H1 (cell line): ENCODE data around the gene ZNF561. TPM values are rescaled to one million over a fixed set of nuclear protein-coding genes. Genes with fewer than 3 reads are reported as not detected.

Source experiments
- CTCF ChIA-PET: fragments of 300-600 bp; sonication (Branson Sonifier 250); formaldehyde crosslinking; loops from one replicate; lab custom pipeline; 2021; ENCODE audit not compliant: partially characterized antibody; lab: Charles Lee
- POLR2A ChIA-PET: fragments of 300-600 bp; sonication (Branson Sonifier 250); formaldehyde crosslinking; loops from one replicate; lab custom pipeline; 2021; ENCODE audit warnings: inconsistent platforms; ENCODE audit not compliant: partially characterized antibody; lab: Charles Lee
- DNase-seq, 2 experiments: peaks; one replicate each; pipeline versions ENCODE4 v3.0.0 to v3.0.0-alpha.2; 2010 to 2022; ENCODE audit warnings: low spot score in 2 of 2, low read depth in 1 of 2, mixed read lengths in 1 of 2
- FAIRE-seq: peaks from 2 replicates; lab custom pipeline; 2011; peaks lifted over from hg19 to GRCh38; lab: Jason Lieb, UNC
- H2AFZ ChIP-seq: 2 replicates; pipeline ENCODE4 v1.8.1; 2012; ENCODE audit warnings: low read length, inconsistent platforms
- H2AK5ac ChIP-seq: 2 replicates; pipeline ENCODE4 v1.6.1; 2013; ENCODE audit warnings: low read depth, low read length
- H2BK120ac ChIP-seq: replicated peaks from 2 replicates; pipeline ENCODE3; 2013; ENCODE audit warnings: low read depth, low read length, inconsistent platforms
- H2BK12ac ChIP-seq: 2 replicates; pipeline ENCODE4 v1.6.1; 2013; ENCODE audit warnings: low read depth, low read length
- H2BK15ac ChIP-seq: 2 replicates; pipeline ENCODE4 v1.6.1; 2013; ENCODE audit warnings: low read length
- H2BK20ac ChIP-seq: 2 replicates; pipeline ENCODE4 v1.6.1; 2013; ENCODE audit warnings: low read length
- H2BK5ac ChIP-seq: 2 replicates; pipeline ENCODE4 v1.6.1; 2013; ENCODE audit warnings: low read depth, low read length
- H3K14ac ChIP-seq: 2 replicates; pipeline ENCODE4 v1.6.1; 2013; ENCODE audit warnings: inconsistent platforms; ENCODE audit not compliant: insufficient read length
- H3K18ac ChIP-seq: 2 replicates; pipeline ENCODE4 v1.6.1; 2013; ENCODE audit warnings: low read length; ENCODE audit errors: extremely low read depth
- H3K23ac ChIP-seq: 2 replicates; pipeline ENCODE4 v1.6.1; 2013; ENCODE audit warnings: inconsistent platforms; ENCODE audit not compliant: insufficient read length
- H3K23me2 ChIP-seq: 2 replicates; pipeline ENCODE4 v1.6.1; 2013; ENCODE audit warnings: low read depth, low read length
- H3K27ac ChIP-seq: 2 replicates; pipeline ENCODE4 v1.6.1; 2011; ENCODE audit warnings: low read depth, low read length, inconsistent platforms
- H3K27me3 ChIP-seq, 4 experiments: replicated peaks in 1 of 4; 1 replicate in 1 of 4; 2 replicates in 3 of 4; pipeline versions ENCODE4 v1.6.1 to v1.8.1; 2011 to 2013; ENCODE audit warnings: low read length in 3 of 4, mild to moderate bottlenecking in 3 of 4, inconsistent platforms in 2 of 4, mixed read lengths in 2 of 4, moderate library complexity in 1 of 4; ENCODE audit not compliant: control insufficient read depth in 3 of 4, insufficient read depth in 3 of 4; ENCODE audit errors: extremely low read depth in 1 of 4
- H3K36me3 ChIP-seq, 4 experiments: 2 replicates each; pipeline versions ENCODE4 v1.6.1 to v1.8.1; 2011 to 2013; ENCODE audit warnings: mild to moderate bottlenecking in 4 of 4, low read length in 3 of 4, moderate library complexity in 2 of 4, control low read depth in 1 of 4, inconsistent platforms in 1 of 4; ENCODE audit not compliant: insufficient read depth in 4 of 4, control insufficient read depth in 2 of 4
- H3K4ac ChIP-seq: replicated peaks from 2 replicates; pipeline ENCODE3; 2013; ENCODE audit warnings: low read length, low read depth, mixed read lengths, inconsistent platforms; ENCODE audit not compliant: insufficient read length
- H3K4me1 ChIP-seq, 4 experiments: replicated peaks in 1 of 4; 1 replicate in 1 of 4; 2 replicates in 3 of 4; pipeline versions ENCODE4 v1.6.1 to v1.8.1; 2011 to 2013; ENCODE audit warnings: low read length in 3 of 4, inconsistent platforms in 2 of 4, mixed read lengths in 1 of 4; ENCODE audit not compliant: insufficient read depth in 4 of 4, control insufficient read depth in 3 of 4
- H3K4me2 ChIP-seq, 2 experiments: 2 replicates each; pipeline versions ENCODE4 v1.6.1 to v1.8.1; 2011 to 2013; ENCODE audit warnings: low read depth in 2 of 2, low read length in 2 of 2, control low read depth in 1 of 2, inconsistent platforms in 1 of 2, mild to moderate bottlenecking in 1 of 2; ENCODE audit not compliant: insufficient read depth in 1 of 2
- H3K4me3 ChIP-seq, 4 experiments: fragments of 200-600, 300-600 bp in 1 of 4; sonication (generic), shearing (Covaris generic), sonication (Bioruptor Twin) in 1 of 4; 2 replicates each; pipeline versions ENCODE4 v1.5.1 to v1.8.1; 2011 to 2016; ENCODE audit warnings: low read length in 4 of 4, low read depth in 3 of 4, control low read depth in 2 of 4, inconsistent platforms in 2 of 4, mild to moderate bottlenecking in 2 of 4, mixed read lengths in 1 of 4, moderate library complexity in 1 of 4; ENCODE audit not compliant: insufficient read depth in 2 of 4; ENCODE audit errors: extremely low read depth in 1 of 4
- H3K56ac ChIP-seq: replicated peaks from 2 replicates; pipeline ENCODE3; 2013; ENCODE audit warnings: low read depth, mild to moderate bottlenecking, mixed read lengths, low read length, inconsistent platforms; ENCODE audit not compliant: insufficient read length
- H3K79me1 ChIP-seq: 2 replicates; pipeline ENCODE4 v1.6.1; 2013; ENCODE audit warnings: low read depth, low read length, control low read depth
- H3K79me2 ChIP-seq, 2 experiments: 2 replicates each; pipeline versions ENCODE4 v1.6.1 to v1.8.1; 2012 to 2013; ENCODE audit warnings: low read length in 2 of 2, mild to moderate bottlenecking in 2 of 2, inconsistent platforms in 1 of 2; ENCODE audit not compliant: insufficient read depth in 2 of 2, control insufficient read depth in 1 of 2
- H3K9ac ChIP-seq, 4 experiments: replicated peaks in 1 of 4; 1 replicate in 1 of 4; 2 replicates in 3 of 4; pipeline versions ENCODE4 v1.6.1 to v1.8.1; 2011 to 2013; ENCODE audit warnings: low read depth in 3 of 4, low read length in 3 of 4, control low read depth in 2 of 4, mild to moderate bottlenecking in 2 of 4, moderate library complexity in 2 of 4, inconsistent platforms in 1 of 4; ENCODE audit errors: extremely low read depth in 1 of 4
- H3K9me3 ChIP-seq, 2 experiments: 2 replicates each; pipeline versions ENCODE4 v1.6.1 to v1.8.1; 2012 to 2013; ENCODE audit warnings: mild to moderate bottlenecking in 2 of 2, moderate library complexity in 2 of 2, control low read depth in 1 of 2, inconsistent platforms in 1 of 2, low read depth in 1 of 2, low read length in 1 of 2, mixed read lengths in 1 of 2; ENCODE audit not compliant: insufficient read depth in 2 of 2
- H4K20me1 ChIP-seq, 2 experiments: replicated peaks in 1 of 2; 2 replicates each; pipeline versions ENCODE3 to v1.8.1; 2011 to 2013; ENCODE audit warnings: inconsistent platforms in 2 of 2, low read length in 2 of 2, mild to moderate bottlenecking in 1 of 2; ENCODE audit not compliant: insufficient read depth in 2 of 2, control insufficient read depth in 1 of 2
- H4K5ac ChIP-seq: 2 replicates; pipeline ENCODE4 v1.6.1; 2013; ENCODE audit warnings: low read length, low read depth, mixed read lengths, inconsistent platforms; ENCODE audit not compliant: insufficient read length
- H4K8ac ChIP-seq: 2 replicates; pipeline ENCODE4 v1.8.0; 2013; ENCODE audit warnings: mild to moderate bottlenecking, moderate library complexity, low read length, inconsistent platforms; ENCODE audit not compliant: insufficient read depth; ENCODE audit errors: extremely low read depth
- H4K91ac ChIP-seq: replicated peaks from 2 replicates; pipeline ENCODE3; 2013; ENCODE audit warnings: low read length, mixed read lengths, inconsistent platforms; ENCODE audit not compliant: insufficient read length
- CTBP2 ChIP-seq: IDR thresholded peaks from 2 replicates; pipeline ENCODE4 v1.7.0; 2011; ENCODE audit warnings: borderline replicate concordance, mild to moderate bottlenecking, moderate library complexity, mixed read lengths, low read length; ENCODE audit not compliant: insufficient read depth, insufficient read length
- EZH2 ChIP-seq: fragments of 200-600 bp; sonication (generic); IDR thresholded peaks from 2 replicates; pipeline ENCODE4 v1.7.1; 2012; ENCODE audit warnings: low read depth, mild to moderate bottlenecking, moderate library complexity, low read length, inconsistent platforms; ENCODE audit not compliant: severe bottlenecking
- FOSL1 ChIP-seq: IDR thresholded peaks from 2 replicates; pipeline ENCODE4 v1.6.1; 2011; ENCODE audit warnings: mild to moderate bottlenecking, low read depth, low read length, moderate library complexity; ENCODE audit not compliant: insufficient read depth
- PHF8 ChIP-seq: fragments of 200-600 bp; sonication (generic); conservative IDR thresholded peaks from 2 replicates; pipeline ENCODE4 v1.7.1; 2012; ENCODE audit warnings: low read depth, mild to moderate bottlenecking, inconsistent platforms, low read length, moderate library complexity
- POLR2A ChIP-seq, 2 experiments: IDR thresholded peaks; 1 replicate in 1 of 2; 2 replicates in 1 of 2; pipeline ENCODE4 v1.6.1; 2011; ENCODE audit warnings: low read depth in 2 of 2, low read length in 2 of 2, mild to moderate bottlenecking in 2 of 2; ENCODE audit errors: control extremely low read depth in 1 of 2
- POLR2AphosphoS5 ChIP-seq: IDR thresholded peaks from 2 replicates; pipeline ENCODE4 v1.6.1; 2011; ENCODE audit warnings: low read depth, low read length
- RNF2 ChIP-seq: fragments of 200-900, 300-1000 bp; sonication (generic); IDR thresholded peaks from 2 replicates; pipeline ENCODE4 v1.7.1; 2016; ENCODE audit warnings: borderline replicate concordance, low read depth, mild to moderate bottlenecking, antibody characterized with exemption, low read length; ENCODE audit not compliant: poor library complexity, severe bottlenecking; ENCODE audit errors: missing control alignments
- SP1 ChIP-seq: IDR thresholded peaks from 2 replicates; pipeline ENCODE4 v1.6.1; 2011; ENCODE audit warnings: low read depth, low read length
- SRF ChIP-seq: IDR thresholded peaks from 2 replicates; pipeline ENCODE4 v1.6.1; 2011; ENCODE audit warnings: mild to moderate bottlenecking, low read depth, low read length, moderate library complexity
- TAF7 ChIP-seq: optimal IDR thresholded peaks from 2 replicates; pipeline ENCODE3; 2011; ENCODE audit warnings: low read depth, mild to moderate bottlenecking, inconsistent platforms, low read length, moderate library complexity, borderline replicate concordance
- TBP ChIP-seq: IDR thresholded peaks from 2 replicates; pipeline ENCODE4 v1.6.1; 2011; ENCODE audit warnings: low read depth, low read length, improper control_type of control experiment
- ZNF274 ChIP-seq: IDR thresholded peaks from 2 replicates; pipeline ENCODE4 v1.7.0; 2012; ENCODE audit warnings: low read length, borderline replicate concordance; ENCODE audit errors: extremely low read depth
- polyA plus RNA-seq, 7 experiments: library from polyadenylated mRNA; depleted of rRNA in 3 of 7; stranded (reverse) in 5 of 7; unstranded in 2 of 7; fragments of >200 nt in 5 of 7; fragments of 200-250 nt in 2 of 7; gene quantifications; 1 replicate in 5 of 7; 2 replicates in 1 of 7; 4 replicates in 1 of 7; pipeline versions ENCODE4 v1.2.1 to v1.2.3, GENCODE V29; 2011 to 2013; ENCODE audit warnings: missing spikeins in 2 of 7, mixed read lengths in 2 of 7
- total RNA-seq: library from RNA; stranded (reverse); fragmentation: NEBNext Ultra II Directional; extraction: Animal tissue kit (Norgen Biotek cat#: 25700); gene quantifications from 2 replicates; pipeline ENCODE4 v1.2.1, GENCODE V29; 2021
- TF ChIP-seq, protein P1 (sequence below): IDR thresholded peaks from 2 replicates; pipeline ENCODE4 v1.6.1; 2012; ENCODE audit warnings: inconsistent platforms

ZNF561 gene
- total and polyA plus RNA-seq, 2 of the 8 experiments (the other 6 are each of a cell fraction or from before 2014, with no cell fraction given): 28.6 to 64.7 TPM

DNA sequence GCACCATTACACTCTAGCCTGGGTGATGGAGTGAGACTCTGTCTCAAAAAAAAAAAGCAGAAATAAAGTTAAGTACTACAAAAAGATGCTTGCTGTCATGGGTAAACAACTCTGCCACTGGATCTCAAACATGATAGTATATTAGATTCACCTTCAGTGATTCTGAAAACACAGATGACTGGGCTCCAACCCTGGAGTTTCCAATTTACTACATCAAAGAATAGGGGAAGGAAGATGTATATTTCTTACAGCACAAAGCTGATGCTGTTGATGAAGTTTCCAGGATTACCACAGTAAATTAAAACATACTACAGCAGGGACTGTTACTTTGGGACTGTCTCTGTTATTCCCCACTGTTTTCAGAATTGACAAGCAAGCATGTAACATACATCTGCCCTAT, 5.2 kb downstream of the ZNF561 start:
- no peak overlapping the region for H2AFZ ChIP-seq
- H2BK20ac ChIP-seq: no peak overlapping the region
- H3K79me2 ChIP-seq: peaks cover 8 to 20% of the 10 kb centered on the region in 2 experiments
- H3K79me1 ChIP-seq: 0 out of 2 replicates have a peak, but pooled peaks cover 2% of the 10 kb centered on the region
- H4K91ac ChIP-seq: no peak overlapping the region
- no peak overlapping the region for H3K23ac ChIP-seq
- no peak overlapping the region for H2BK12ac ChIP-seq
- FAIRE-seq (no peak), DNase-seq (no peak)
- H2AK5ac ChIP-seq: no peak overlapping the region
- no peak overlapping the region for H3K4ac ChIP-seq
- H4K8ac ChIP-seq: no peak overlapping the region
- H3K27me3 ChIP-seq: no peaks in the 10 kb centered on the region; a peak in 1 of 7 replicates
- H4K5ac ChIP-seq: no peak overlapping the region
- ChIA-PET CTCF (no interaction called here), POLR2A (interaction anchor here (0.6 kb wide), 1 partner anchor 190 kb away, joined by 3 read pairs; no protein-coding TSS in a partner anchor)
- H3K18ac ChIP-seq: no peak overlapping the region
- peaks cover 4% of the 10 kb centered on the region for H3K23me2 ChIP-seq
- no peak overlapping the region for H3K9ac ChIP-seq
- no peak overlapping the region for H3K27ac ChIP-seq
- TF ChIP-seq, protein P1, sequence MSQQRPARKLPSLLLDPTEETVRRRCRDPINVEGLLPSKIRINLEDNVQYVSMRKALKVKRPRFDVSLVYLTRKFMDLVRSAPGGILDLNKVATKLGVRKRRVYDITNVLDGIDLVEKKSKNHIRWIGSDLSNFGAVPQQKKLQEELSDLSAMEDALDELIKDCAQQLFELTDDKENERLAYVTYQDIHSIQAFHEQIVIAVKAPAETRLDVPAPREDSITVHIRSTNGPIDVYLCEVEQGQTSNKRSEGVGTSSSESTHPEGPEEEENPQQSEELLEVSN: no peak
- TF ChIP-seq CTBP2 (no peak), POLR2A (IDR thresholded peaks at IDR 0.05; ENCODE audit: control extremely low read depth in 1 of 2, low read depth in 2 of 2, low read length in 2 of 2) (no peak), RNF2 (no peak), FOSL1 (no peak), SP1 (no peak), ZNF274 (no peak), SRF (no peak), POLR2AphosphoS5 (no peak), TBP (no peak), PHF8 (no peak), TAF7 (no peak), EZH2 (no peak)
- no peak overlapping the region for H3K14ac ChIP-seq
- H3K4me2 ChIP-seq: no peak overlapping the region
- H3K56ac ChIP-seq: no peak overlapping the region
- peaks cover 51 to 85% (median 73%) of the 10 kb centered on the region in 4 experiments for H3K36me3 ChIP-seq
- H2BK5ac ChIP-seq: no peak overlapping the region
- no peaks in the 10 kb centered on the region for H4K20me1 ChIP-seq
- H3K4me3 ChIP-seq: no peak overlapping the region
- peaks cover 8 to 13% of the 10 kb centered on the region in 2 experiments for H3K9me3 ChIP-seq
- peaks cover 0 to 4% (median 1%) of the 10 kb centered on the region in 4 experiments; a peak in 2 of 7 replicates for H3K4me1 ChIP-seq
- no peak overlapping the region for H2BK15ac ChIP-seq
- H2BK120ac ChIP-seq: no peak overlapping the region
